Measurements from ENCODE around the gene HPS4.

HPS4 gene

DNA sequence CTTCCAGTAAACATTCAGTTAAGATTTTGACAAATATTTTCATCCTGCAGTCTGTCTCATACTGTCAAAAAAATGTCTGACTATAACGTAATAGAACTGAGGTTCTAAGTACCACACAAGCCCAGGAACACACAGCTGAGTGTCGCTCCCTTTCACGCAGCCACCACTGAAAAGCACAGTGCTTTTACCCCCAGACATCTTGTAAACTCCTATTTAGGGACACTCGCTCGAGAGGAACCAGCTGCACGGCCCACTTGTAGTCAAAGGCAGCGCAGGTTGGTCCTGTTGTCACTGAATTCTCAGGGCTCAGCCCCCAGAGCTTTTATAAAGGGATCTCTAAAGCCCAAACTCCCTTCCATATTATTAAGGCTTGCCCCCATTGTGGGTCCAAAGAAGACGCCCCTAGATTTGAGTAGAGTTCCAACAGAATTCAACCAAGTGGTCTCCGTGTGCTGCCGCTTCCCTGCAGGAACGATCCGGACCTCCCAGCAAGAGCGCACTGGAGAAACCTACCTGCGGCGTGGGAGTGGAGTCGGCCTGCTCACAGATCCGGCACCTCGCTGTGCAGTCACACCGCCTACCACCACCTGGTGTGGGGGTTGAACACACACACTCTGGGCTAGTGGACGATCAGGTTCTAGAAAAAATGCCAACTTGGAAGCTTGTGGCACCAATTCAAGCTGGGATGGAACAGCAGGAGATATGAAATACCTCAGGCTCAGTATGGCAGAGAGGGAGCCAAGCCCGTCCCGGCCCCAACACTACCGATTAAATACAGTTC lies 31.2 kb downstream of the HPS4 start:
- H3K4me3 ChIP-seq (replicated peaks; ENCODE audit: low read depth, low read length): no peak overlapping the region
- TF ChIP-seq, protein P1, sequence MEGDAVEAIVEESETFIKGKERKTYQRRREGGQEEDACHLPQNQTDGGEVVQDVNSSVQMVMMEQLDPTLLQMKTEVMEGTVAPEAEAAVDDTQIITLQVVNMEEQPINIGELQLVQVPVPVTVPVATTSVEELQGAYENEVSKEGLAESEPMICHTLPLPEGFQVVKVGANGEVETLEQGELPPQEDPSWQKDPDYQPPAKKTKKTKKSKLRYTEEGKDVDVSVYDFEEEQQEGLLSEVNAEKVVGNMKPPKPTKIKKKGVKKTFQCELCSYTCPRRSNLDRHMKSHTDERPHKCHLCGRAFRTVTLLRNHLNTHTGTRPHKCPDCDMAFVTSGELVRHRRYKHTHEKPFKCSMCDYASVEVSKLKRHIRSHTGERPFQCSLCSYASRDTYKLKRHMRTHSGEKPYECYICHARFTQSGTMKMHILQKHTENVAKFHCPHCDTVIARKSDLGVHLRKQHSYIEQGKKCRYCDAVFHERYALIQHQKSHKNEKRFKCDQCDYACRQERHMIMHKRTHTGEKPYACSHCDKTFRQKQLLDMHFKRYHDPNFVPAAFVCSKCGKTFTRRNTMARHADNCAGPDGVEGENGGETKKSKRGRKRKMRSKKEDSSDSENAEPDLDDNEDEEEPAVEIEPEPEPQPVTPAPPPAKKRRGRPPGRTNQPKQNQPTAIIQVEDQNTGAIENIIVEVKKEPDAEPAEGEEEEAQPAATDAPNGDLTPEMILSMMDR (IDR thresholded peaks at IDR 0.05; ENCODE audit: low read depth, low read length, missing control alignments): no peak
- no peak for DNase-seq (ENCODE audit: extremely low read depth, low read depth)

GRCh38 chr22:26450453-26451185 lies 33.0 kb downstream of the HPS4 start:
- no peak for DNase-seq (ENCODE audit: extremely low read depth, low read depth)
- TF ChIP-seq, protein P1 (IDR thresholded peaks at IDR 0.05; ENCODE audit: low read depth, low read length, missing control alignments): no peak
- no peak overlapping the region for H3K4me3 ChIP-seq (replicated peaks; ENCODE audit: low read depth, low read length)

- no peak overlapping the region for H3K4me3 ChIP-seq (replicated peaks; ENCODE audit: low read depth, low read length)
- no peak for DNase-seq (ENCODE audit: extremely low read depth, low read depth)
- TF ChIP-seq, protein P1 (IDR thresholded peaks at IDR 0.05; ENCODE audit: low read depth, low read length, missing control alignments): no peak
Observed at GRCh38 chr22:26448941-26449340, 34.6 kb downstream of the HPS4 start.

DNA sequence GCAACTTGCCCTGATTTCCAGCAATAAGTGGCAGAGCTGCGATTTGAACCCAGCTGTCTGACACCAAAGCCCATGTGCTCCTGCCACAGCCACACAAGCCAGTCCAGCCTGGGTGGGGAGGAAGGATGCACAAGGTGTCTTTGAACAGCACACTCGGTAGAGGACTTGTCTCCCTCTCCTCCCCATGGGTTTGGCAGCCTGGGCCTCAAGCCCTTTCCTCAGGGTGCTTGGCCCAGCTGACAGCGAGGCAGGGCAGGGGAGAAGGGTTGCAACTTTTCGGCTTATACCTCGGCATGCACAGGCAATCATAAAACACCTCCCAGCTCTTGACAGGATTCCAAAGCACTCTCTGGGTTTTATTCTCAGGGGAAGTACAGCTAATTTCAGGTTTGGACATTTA lies 35.2 kb downstream of the HPS4 start:
- no peak for DNase-seq (ENCODE audit: extremely low read depth, low read depth)
- TF ChIP-seq, protein P1 (IDR thresholded peaks at IDR 0.05; ENCODE audit: low read depth, low read length, missing control alignments): no peak

GRCh38 chr22:26447584-26448329 lies 35.8 kb downstream of the HPS4 start:
- no peak overlapping the region for H3K4me3 ChIP-seq (replicated peaks; ENCODE audit: low read depth, low read length)
- no peak for DNase-seq (ENCODE audit: extremely low read depth, low read depth)
- TF ChIP-seq, protein P1 (IDR thresholded peaks at IDR 0.05; ENCODE audit: low read depth, low read length, missing control alignments): no peak

More for the DNA sequence above, 35.2 kb downstream of the HPS4 start:
- no peak overlapping the region for H3K4me3 ChIP-seq (replicated peaks; ENCODE audit: low read depth, low read length)

DNA sequence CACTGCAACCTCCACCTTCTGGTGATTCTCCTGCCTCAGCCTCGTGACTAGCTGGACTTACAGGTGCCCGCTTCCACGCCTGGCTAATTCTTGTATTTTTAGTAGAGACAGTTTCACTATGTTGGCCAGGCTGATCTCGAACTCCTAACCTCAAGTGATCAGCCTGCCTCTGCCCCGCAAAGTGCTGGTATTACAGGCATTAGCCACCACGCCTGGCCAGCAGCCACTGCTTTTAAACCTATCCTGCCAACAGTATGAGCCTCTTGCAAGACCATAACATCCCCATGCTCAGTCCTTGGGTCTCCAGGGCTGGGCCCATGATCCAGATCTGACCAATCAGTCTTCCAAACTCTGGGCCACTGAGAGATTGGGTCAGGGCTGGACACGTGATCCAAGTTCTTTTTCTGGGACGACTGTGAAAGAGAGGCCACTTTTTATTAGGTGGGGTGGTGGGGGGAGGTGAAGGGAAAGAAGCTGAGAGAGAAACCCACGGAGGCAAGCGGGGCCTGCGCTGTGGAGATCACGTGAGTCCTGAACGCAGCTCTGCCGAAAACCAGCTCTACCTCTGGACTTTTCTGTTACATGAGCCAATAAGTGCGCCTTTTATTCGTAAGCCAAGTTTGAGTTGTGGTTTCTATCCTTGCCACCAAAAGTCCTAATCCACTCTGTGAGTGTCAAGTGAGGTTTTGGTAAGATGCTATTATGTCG lies 36.6 kb downstream of the HPS4 start:
- TF ChIP-seq, protein P1 (IDR thresholded peaks at IDR 0.05; ENCODE audit: low read depth, low read length, missing control alignments): no peak
- no peak overlapping the region for H3K4me3 ChIP-seq (replicated peaks; ENCODE audit: low read depth, low read length)
- DNase-seq (ENCODE audit: extremely low read depth, low read depth): no peak

All from HFF-Myc (cell line).